Mammary epithelial cell (primary cell): ENCODE results near the gene CP.

Source experiments
- CTCF ChIP-seq, 2 donors: IDR thresholded peaks in 1 of 2; conservative IDR thresholded peaks in 1 of 2; 2 replicates each; pipeline ENCODE4 v1.5.1; 2011 to 2012; ENCODE audit warnings: inconsistent platforms in 2 of 2, low read length in 2 of 2, mild to moderate bottlenecking in 2 of 2, control low read depth in 1 of 2, low read depth in 1 of 2; ENCODE audit not compliant: insufficient read depth in 1 of 2; ENCODE audit errors: extremely low read depth in 1 of 2
- EZH2 ChIP-seq: IDR thresholded peaks from 2 replicates; pipeline ENCODE4 v1.6.1; 2012; ENCODE audit warnings: low read length, inconsistent platforms, borderline replicate concordance

GRCh38 chr3:149270180-149270579, 48.6 kb upstream of the CP start:
- TF ChIP-seq CTCF (conservative IDR thresholded peaks at IDR 0.05 in 1 of 2, IDR thresholded peaks at IDR 0.05 in 1 of 2; ENCODE audit: extremely low read depth in 1 of 2, insufficient read depth in 1 of 2, low read depth in 1 of 2, low read length in 2 of 2) (no peak), EZH2 (no peak)
